Ramos (cell line): ENCODE data around the gene MRGPRF.
"Not testable (repeated sequence)": the region's sequence is repeated elsewhere in the genome, so short reads cannot be mapped to it uniquely, and the experiment has no call there.

ENCODE experiments used
- in situ Hi-C: fragments of 300-500 bp; cut with MboI; formaldehyde crosslinking; loops from one replicate; pipeline ENCODE4 v1.14.3; 2022; ENCODE audit warnings: low sequenced_read_pairs; ENCODE audit not compliant: unreplicated experiment

The MRGPRF gene

GRCh38 chr11:68993546-68993945 is 19.5 kb downstream of the MRGPRF start:
- in situ Hi-C loops, result loop anchor here (25.0 kb wide), 1 partner anchor 669 kb away; no protein-coding TSS in a partner anchor

GRCh38 chr11:68992743-68993255 is 20.2 kb downstream of the MRGPRF start:
- in situ Hi-C loops, result loop anchor here (25.0 kb wide), 1 partner anchor 670 kb away; no protein-coding TSS in a partner anchor

- in situ Hi-C loops, result loop anchor here (25.0 kb wide), 1 partner anchor 671 kb away; no protein-coding TSS in a partner anchor
Measured at GRCh38 chr11:68990995-68991780, 21.9 kb downstream of the MRGPRF start.

- in situ Hi-C loops, result loop anchor here (25.0 kb wide), 1 partner anchor 672 kb away; no protein-coding TSS in a partner anchor
Measured at GRCh38 chr11:68989936-68990606, 23.0 kb downstream of the MRGPRF start.

- in situ Hi-C loops, result loop anchor here (25.0 kb wide), 1 partner anchor 674 kb away; no protein-coding TSS in a partner anchor
Measured at GRCh38 chr11:68988491-68988890, 24.6 kb downstream of the MRGPRF start.

GRCh38 chr11:68987211-68987610 is 25.8 kb downstream of the MRGPRF start:
- in situ Hi-C loops, result loop anchor here (25.0 kb wide), 1 partner anchor 675 kb away; no protein-coding TSS in a partner anchor

GRCh38 chr11:68983801-68984200 is 29.2 kb downstream of the MRGPRF start:
- in situ Hi-C loops, result loop anchor here (25.0 kb wide), 1 partner anchor 678 kb away; no protein-coding TSS in a partner anchor

- in situ Hi-C loops, result loop anchor here (25.0 kb wide), 1 partner anchor 680 kb away; no protein-coding TSS in a partner anchor
Measured at GRCh38 chr11:68982134-68982533, 30.9 kb downstream of the MRGPRF start.

- in situ Hi-C loops, result loop anchor here (25.0 kb wide), 1 partner anchor 682 kb away; no protein-coding TSS in a partner anchor
Measured at GRCh38 chr11:68980776-68981065, 32.3 kb downstream of the MRGPRF start, which contains the start of gene MRGPRD. TSS of gene MRGPRD (minus strand) at chr11:68980986. CDS start at chr11:68980986, 0 bp downstream.

GRCh38 chr11:68979931-68980775 is 32.9 kb downstream of the MRGPRF start:
- in situ Hi-C loops, result loop anchor here (25.0 kb wide), 1 partner anchor 682 kb away; no protein-coding TSS in a partner anchor

- in situ Hi-C loops, result loop anchor here (25.0 kb wide), 1 partner anchor 683 kb away; no protein-coding TSS in a partner anchor
Measured at GRCh38 chr11:68978931-68979594, 34.0 kb downstream of the MRGPRF start.

- in situ Hi-C loops, result loop anchor here (25.0 kb wide), 1 partner anchor 684 kb away; no protein-coding TSS in a partner anchor
Measured at GRCh38 chr11:68978626-68978930, 34.5 kb downstream of the MRGPRF start.

GRCh38 chr11:68977781-68978625 is 35.0 kb downstream of the MRGPRF start:
- in situ Hi-C loops, result loop anchor here (25.0 kb wide), 1 partner anchor 684 kb away; no protein-coding TSS in a partner anchor

GRCh38 chr11:68976563-68976962 is 36.5 kb downstream of the MRGPRF start:
- in situ Hi-C loops, result loop anchor here (25.0 kb wide), 1 partner anchor 686 kb away; no protein-coding TSS in a partner anchor

- in situ Hi-C loops, result loop anchor here (25.0 kb wide), 1 partner anchor 686 kb away; no protein-coding TSS in a partner anchor
Measured at GRCh38 chr11:68976095-68976494, 37.0 kb downstream of the MRGPRF start.

GRCh38 chr11:68974421-68975194 is 38.4 kb downstream of the MRGPRF start:
- in situ Hi-C loops, result loop anchor here (25.0 kb wide), 1 partner anchor 688 kb away; no protein-coding TSS in a partner anchor

- in situ Hi-C loops, result not testable (repeated sequence)
Measured at GRCh38 chr11:68973706-68974105, 39.3 kb downstream of the MRGPRF start.
